Mesodermal cell (in vitro differentiated cells): ENCODE data around the gene SEMA5A.

Source experiments
- H3K27ac ChIP-seq: 2 replicates; pipeline ENCODE4 v1.7.0; 2013; ENCODE audit warnings: mild to moderate bottlenecking, low read depth, low read length, moderate library complexity; ENCODE audit not compliant: severe bottlenecking
- H3K36me3 ChIP-seq: 2 replicates; pipeline ENCODE4 v1.7.1; 2013; ENCODE audit warnings: mild to moderate bottlenecking, low read length, moderate library complexity; ENCODE audit not compliant: control insufficient read depth, insufficient read depth
- H3K4me1 ChIP-seq: one replicate; pipeline ENCODE4 v1.7.1; 2013; ENCODE audit warnings: mild to moderate bottlenecking, low read length; ENCODE audit not compliant: insufficient read depth, control insufficient read depth, poor library complexity, severe bottlenecking
- H3K4me3 ChIP-seq: 2 replicates; pipeline ENCODE4 v1.7.0; 2013; ENCODE audit warnings: low read length, control low read depth, mild to moderate bottlenecking; ENCODE audit not compliant: insufficient read depth, poor library complexity, severe bottlenecking; ENCODE audit errors: extremely low read depth
- H3K9me3 ChIP-seq: 2 replicates; pipeline ENCODE4 v1.7.1; 2013; ENCODE audit warnings: mild to moderate bottlenecking, low read length, moderate library complexity; ENCODE audit not compliant: control insufficient read depth
- WGBS, 2 experiments: methylation state at CpG; one replicate each; pipeline ENCODE4 v1.1.5; 2013; ENCODE audit warnings: missing lambda C conversion rate in 2 of 2; ENCODE audit not compliant: insufficient coverage in 2 of 2; 5-methylcytosine and 5-hydroxymethylcytosine counted together

The SEMA5A gene

DNA sequence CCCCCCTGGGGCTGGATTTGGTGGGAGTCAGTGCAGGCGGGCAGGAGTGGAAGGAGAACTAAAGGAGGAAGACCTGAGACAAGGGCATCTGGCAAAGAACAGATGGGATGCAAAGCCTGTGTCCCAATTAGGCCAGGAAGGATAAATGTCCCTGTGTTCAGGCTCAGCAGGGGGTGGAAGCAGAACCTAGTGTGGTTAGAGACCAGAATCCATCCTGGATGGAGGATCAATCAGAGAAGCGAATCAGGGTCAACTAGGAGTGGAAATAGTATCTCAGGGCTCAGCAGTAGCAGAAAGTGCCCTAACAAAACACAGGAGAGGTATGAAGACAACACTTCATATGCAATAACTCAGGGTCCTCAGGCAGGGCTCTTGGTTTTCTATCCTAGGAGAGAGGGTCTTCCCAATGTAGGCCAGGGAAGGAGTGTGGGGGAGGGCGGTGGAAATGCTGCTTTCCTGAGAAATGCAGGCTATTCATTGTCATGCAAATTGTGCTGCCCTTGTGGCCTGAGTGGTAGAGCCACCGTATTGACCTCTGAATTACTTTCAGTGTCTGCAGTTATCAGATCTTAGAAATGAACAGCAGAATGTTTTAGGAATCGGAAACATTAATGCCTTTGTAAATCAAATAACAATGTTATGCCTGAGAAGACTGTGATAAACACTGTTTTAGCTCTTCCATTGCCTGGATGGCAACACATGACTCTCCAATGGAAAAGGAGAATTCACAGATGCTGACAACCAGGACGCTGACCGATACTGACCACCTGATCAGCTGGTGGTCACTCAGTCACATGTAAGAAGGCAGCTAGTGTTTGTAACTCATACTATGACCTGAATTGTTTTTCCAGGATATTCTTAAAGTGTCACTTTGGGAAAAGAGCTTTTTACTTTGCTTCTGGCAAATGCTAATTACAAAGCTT lies 323.6 kb downstream of the SEMA5A start:
- WGBS, 2 experiments = 73% methylated on average over 6 of the region's 7 CpGs
- no peaks in the 10 kb centered on the region for H3K9me3 ChIP-seq
- no peak overlapping the region for H3K4me3 ChIP-seq
- H3K27ac ChIP-seq = no peak overlapping the region
- peaks cover 42% of the 10 kb centered on the region for H3K36me3 ChIP-seq
- no peaks in the 10 kb centered on the region for H3K4me1 ChIP-seq

DNA sequence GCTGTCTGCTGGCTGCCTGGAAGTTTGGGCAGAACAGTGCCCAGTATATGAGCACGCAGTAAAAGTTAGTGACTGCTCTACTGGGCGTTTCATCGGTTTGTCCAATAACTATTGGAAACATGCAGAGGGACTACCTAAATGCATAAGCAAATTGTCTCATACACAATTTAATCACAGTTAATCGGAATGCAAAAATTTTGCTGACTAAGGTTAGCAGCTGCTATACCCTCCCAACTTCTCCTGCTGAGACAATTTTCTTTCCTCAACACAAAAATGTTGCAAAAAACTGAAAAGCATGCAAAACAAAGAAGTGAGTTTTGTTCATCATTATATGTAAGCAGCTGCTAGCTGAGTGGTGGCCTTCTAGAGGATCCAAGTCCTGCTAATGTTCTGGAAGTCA lies 327.5 kb downstream of the SEMA5A start:
- WGBS, 2 experiments = 100% methylated on average over 2 to 4 of the region's 4 CpGs
- Histone ChIP-seq H3K4me3 (no peak overlapping the region), H3K36me3 (peaks cover 45% of the 10 kb centered on the region), H3K4me1 (peaks cover 3% of the 10 kb centered on the region), H3K27ac (no peak overlapping the region), H3K9me3 (no peaks in the 10 kb centered on the region)

DNA sequence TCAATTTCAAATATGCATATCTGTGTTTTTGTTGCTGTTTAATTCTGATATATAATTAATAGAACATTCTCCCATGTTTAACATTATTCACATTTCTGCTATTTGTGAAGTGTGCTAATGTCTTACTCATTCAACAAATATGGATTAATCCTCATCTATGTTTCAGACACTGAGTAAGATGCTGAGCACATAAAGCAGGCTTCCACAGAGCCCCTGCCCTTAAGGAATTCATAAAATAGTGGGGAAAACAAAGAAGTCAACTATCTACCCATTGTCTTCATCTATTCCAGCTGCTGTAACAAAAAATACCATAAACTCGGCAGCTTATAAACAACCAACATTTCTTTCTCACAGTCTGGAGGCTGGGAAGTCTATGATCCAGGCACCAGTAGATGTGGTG lies 333.3 kb downstream of the SEMA5A start:
- no peak overlapping the region for H3K27ac ChIP-seq
- peaks cover 24% of the 10 kb centered on the region for H3K36me3 ChIP-seq
- WGBS, 2 experiments = no CpG with 5 or more reads among the region's 1 CpG
- no peaks in the 10 kb centered on the region for H3K9me3 ChIP-seq
- H3K4me1 ChIP-seq = peaks cover 3% of the 10 kb centered on the region
- no peak overlapping the region for H3K4me3 ChIP-seq

DNA sequence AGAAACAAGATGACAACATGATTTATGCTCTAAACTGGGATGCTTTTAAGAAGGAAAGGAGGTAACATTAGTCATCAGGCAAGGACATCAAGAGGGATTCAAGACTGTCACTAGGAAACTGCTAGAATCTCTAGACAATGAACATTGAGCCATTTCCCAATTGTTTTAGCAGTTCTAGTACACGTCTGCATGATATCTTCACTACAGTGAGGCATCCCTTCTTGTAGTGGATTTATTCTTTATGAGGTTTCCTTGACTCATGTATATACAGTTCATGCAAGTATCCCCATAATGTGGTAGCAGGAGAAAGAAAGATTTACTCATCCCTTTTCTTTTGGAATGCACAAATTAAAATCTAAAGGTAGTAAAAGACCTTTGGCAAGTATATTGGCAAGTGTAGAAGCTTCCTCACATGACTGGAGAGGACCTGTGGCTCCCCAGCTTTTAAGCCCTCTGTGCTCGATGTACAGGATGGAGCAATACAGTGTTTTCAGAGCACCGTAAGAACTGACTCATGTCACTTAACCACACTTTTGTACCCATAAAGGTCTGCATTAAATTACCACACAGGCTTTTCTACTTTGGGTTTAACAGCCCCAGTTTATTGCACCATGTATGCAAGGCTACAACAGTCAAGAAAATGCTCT lies 335.9 kb downstream of the SEMA5A start:
- Histone ChIP-seq H3K4me3 (no peak overlapping the region), H3K9me3 (no peaks in the 10 kb centered on the region), H3K27ac (no peak overlapping the region), H3K4me1 (peaks cover 2% of the 10 kb centered on the region), H3K36me3 (peaks cover 17% of the 10 kb centered on the region)
- 100% methylated on average over 1 to 2 of the region's 3 CpGs for WGBS, 2 experiments

DNA sequence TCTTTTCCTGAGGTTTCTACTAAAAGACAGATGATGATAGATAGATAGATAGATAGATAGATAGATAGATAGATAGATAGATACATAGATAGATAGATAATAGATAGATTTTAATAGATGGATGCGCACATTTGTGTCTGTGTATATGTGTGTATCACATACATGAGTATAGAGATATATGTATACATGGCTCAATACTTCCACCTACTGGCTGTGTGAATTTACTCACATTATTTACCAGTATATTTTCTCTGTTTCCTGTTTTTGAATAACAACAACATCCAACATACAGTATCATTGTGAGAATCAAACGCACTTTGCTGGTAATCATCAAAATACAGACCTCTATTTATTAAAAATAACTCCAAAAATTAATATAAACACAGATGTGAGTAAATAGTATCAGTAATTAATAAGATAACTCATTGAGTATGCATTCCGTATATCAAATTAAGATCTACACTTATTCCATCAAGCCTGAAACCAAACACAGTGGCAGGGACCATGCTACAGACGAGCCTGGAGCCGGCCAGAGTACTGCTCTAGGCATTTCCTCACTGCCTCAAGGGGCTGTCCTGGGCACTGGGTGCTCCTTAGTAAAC lies 338.0 kb downstream of the SEMA5A start:
- H3K9me3 ChIP-seq = no peaks in the 10 kb centered on the region
- H3K27ac ChIP-seq = no peak overlapping the region
- H3K4me1 ChIP-seq = no peaks in the 10 kb centered on the region
- WGBS, 2 experiments = 67 to 80% methylated on average over 1 to 2 of the region's 5 CpGs
- no peak overlapping the region for H3K4me3 ChIP-seq
- peaks cover 9% of the 10 kb centered on the region for H3K36me3 ChIP-seq

DNA sequence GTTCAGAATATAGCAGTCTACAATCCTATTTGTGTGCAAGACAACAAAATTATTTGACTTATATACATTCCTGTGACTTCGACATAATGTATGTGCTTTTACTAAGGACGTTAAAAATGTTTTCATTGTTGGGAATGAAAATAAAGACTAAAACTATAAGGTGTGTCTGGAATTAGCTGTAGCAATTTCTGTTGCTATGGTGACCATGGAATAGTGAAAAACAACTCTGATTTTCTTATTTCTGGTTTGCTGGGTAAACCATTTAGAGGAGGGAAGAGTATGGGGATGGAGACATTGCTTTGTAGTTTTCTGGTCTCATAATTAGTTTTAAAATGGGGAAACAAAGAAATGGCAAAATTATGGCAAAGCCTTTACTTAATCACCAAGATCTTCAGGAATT lies 343.2 kb downstream of the SEMA5A start:
- Histone ChIP-seq H3K4me3 (no peak overlapping the region), H3K4me1 (peaks cover 5% of the 10 kb centered on the region), H3K27ac (no peak overlapping the region), H3K9me3 (no peaks in the 10 kb centered on the region), H3K36me3 (peaks cover 13% of the 10 kb centered on the region)
- WGBS, 2 experiments = 86 to 100% methylated on average over 1 of the region's 2 CpGs

DNA sequence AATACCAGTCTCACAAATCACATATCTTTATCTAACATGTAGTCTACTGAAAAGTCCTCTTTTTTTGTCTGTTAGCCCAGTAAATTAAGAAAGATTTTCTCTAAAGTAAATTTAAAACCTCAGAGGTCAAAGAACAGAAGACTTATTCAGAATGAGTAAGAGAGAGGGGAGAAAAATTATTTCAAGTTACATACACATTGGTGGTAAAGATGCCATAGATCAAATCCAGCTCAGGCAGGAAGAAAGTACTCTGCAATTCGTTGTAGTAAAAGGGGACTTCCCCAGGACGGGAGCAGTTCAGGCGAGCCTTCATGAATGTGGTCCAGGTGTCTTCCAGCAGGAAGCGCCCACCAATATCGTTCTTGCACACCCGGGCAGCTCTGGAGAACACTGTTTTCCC lies 344.1 kb downstream of the SEMA5A start:
- H3K27ac ChIP-seq = no peak overlapping the region
- H3K9me3 ChIP-seq = no peaks in the 10 kb centered on the region
- WGBS, 2 experiments = 92 to 96% methylated on average over 6 of the region's 6 CpGs
- H3K4me1 ChIP-seq = peaks cover 9% of the 10 kb centered on the region
- peaks cover 19% of the 10 kb centered on the region for H3K36me3 ChIP-seq
- H3K4me3 ChIP-seq = no peak overlapping the region

DNA sequence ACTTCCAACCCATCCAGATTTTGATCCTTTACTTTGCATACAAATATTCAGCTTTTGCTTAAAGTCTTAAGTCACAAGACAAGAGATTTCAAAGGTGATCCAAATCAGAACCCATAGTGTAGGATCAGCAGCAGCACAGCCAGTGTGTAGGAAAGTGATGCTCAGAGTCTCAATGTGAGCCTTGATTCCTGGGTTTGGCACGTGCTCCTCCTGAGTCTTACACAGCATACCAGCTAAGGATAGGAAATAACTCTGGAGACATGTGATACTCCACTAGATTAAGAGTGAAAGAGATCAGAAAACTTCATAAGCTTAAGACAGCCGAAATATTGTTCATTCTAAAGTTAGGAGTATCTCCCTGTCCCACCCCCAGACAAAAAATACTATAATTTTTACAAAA lies 344.9 kb downstream of the SEMA5A start:
- peaks cover 26% of the 10 kb centered on the region for H3K36me3 ChIP-seq

DNA sequence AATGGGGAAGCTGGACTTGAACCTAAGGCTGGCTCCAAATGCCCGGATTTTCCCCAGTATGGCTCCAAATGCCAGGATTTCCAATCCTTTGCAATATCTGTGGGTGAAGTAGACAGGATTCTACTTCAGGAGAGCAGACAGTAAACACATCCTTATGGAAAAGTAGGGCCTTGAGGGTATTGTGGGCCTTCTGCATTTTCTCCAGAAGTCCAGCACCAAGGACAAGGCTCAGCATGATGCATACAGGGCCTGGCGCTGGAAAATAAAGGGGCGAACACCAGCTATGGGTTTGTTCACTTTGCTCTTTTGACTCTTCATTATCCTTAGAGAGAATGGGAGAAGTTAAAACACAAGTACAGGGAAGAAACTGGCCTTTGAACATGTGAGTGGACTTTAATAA lies 347.5 kb downstream of the SEMA5A start:
- H3K36me3 ChIP-seq = peaks cover 33% of the 10 kb centered on the region
- peaks cover 9% of the 10 kb centered on the region for H3K4me1 ChIP-seq
- WGBS, 2 experiments = 86 to 100% methylated on average over 1 to 3 of the region's 3 CpGs
- H3K4me3 ChIP-seq = no peak overlapping the region
- no peaks in the 10 kb centered on the region for H3K9me3 ChIP-seq
- no peak overlapping the region for H3K27ac ChIP-seq

More for the DNA sequence above, 344.9 kb downstream of the SEMA5A start:
- 100% methylated on average over 1 of the region's 2 CpGs; no CpG with 5 or more reads in 1 of the 2 experiments for WGBS, 2 experiments
- Histone ChIP-seq H3K9me3 (no peaks in the 10 kb centered on the region), H3K27ac (no peak overlapping the region), H3K4me3 (no peak overlapping the region), H3K4me1 (peaks cover 9% of the 10 kb centered on the region)

DNA sequence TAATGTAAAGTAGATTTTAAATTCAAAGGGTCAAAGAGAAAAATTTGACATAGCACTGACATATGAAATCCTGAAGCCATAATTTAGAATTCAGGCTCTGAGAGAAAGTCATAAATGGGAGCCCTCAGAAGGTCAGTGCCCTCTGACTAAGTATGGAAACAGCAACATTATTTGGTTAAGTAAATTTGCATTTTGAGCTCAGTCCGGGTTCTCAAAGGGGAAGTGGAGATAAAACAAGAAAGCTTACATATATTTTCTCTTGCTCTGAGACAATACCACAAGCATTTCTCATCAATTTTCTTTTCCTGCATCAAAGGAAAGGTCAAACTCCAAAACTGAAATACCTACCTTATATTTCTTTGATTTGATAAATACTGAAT lies 348.0 kb downstream of the SEMA5A start:
- Histone ChIP-seq H3K36me3 (peaks cover 34% of the 10 kb centered on the region), H3K4me1 (peaks cover 9% of the 10 kb centered on the region), H3K9me3 (no peaks in the 10 kb centered on the region), H3K27ac (no peak overlapping the region), H3K4me3 (no peak overlapping the region)
- no CpG with 5 or more reads among the region's 1 CpG for WGBS, 2 experiments
